GM12878 (cell line): ENCODE measurements around the gene CRHBP.

Experiments used
- POLR2A ChIP-seq: IDR thresholded peaks from 2 replicates; pipeline ENCODE4 v1.6.1; 2011; ENCODE audit warnings: low read depth, mild to moderate bottlenecking, low read length
- RAD51 ChIP-seq: fragments of 450-650 bp; IDR thresholded peaks from 2 replicates; pipeline ENCODE4 v1.6.1; 2016; ENCODE audit warnings: moderate library complexity, mild to moderate bottlenecking, inconsistent platforms
- RUNX3 ChIP-seq: IDR thresholded peaks from 2 replicates; pipeline ENCODE4 v1.6.1; 2012; ENCODE audit warnings: low read length, inconsistent platforms
- SREBF1 ChIP-seq: IDR thresholded peaks from 2 replicates; pipeline ENCODE4 v1.6.1; 2012; ENCODE audit warnings: mild to moderate bottlenecking, low read length
- SUZ12 ChIP-seq: fragments of 200-600 bp; sonication (generic); IDR thresholded peaks from one replicate; pipeline ENCODE4 v1.6.1; 2018; ENCODE audit warnings: antibody characterized with exemption, mild to moderate bottlenecking; ENCODE audit not compliant: unreplicated experiment

DNA sequence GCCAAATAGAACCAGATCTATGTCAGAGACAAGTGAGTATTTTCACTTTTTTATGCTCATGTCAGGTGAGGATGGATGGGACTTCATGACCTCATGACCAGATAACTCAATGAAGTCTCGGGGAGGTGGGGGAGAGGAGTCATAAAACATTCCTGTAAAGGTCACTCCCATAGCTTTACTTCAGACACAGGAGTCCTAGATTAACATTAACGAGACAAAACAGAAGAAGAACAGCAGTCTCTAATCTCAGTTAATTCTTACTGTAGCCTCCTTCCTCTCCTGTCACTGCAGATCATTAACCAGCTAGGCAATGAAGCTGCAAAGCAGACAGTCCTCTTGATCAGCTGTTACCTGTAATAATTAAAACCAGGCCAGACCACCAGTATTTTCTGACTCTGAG, 11.2 kb downstream of the CRHBP start:
- TF ChIP-seq POLR2A (no peak), RAD51 (no peak), RUNX3 (no peak), SREBF1 (no peak), SUZ12 (no peak)
